Endothelial cell of umbilical vein (primary cell): ENCODE results near the gene DAZAP2. TPM values are rescaled to one million over a fixed set of nuclear protein-coding genes. Genes with fewer than 3 reads are reported as not detected.

Experiments
- BruUV-seq: library from RNA; stranded (reverse); fragments of 400-500 nt; replicated peaks from 2 replicates; lab custom pipeline; 2021; lab: Mats Ljungman, UMichigan
- CTCF ChIA-PET: fragments of 300-600, 350-600 bp; sonication (Branson Sonifier 250); formaldehyde crosslinking; loops from one replicate; lab custom pipeline; 2021; ENCODE audit warnings: antibody characterized with exemption, inconsistent platforms; lab: Charles Lee
- POLR2A ChIA-PET: fragments of 300-600, 350-600 bp; sonication (Branson Sonifier 250); formaldehyde crosslinking; loops from one replicate; lab custom pipeline; 2021; ENCODE audit warnings: antibody characterized with exemption, inconsistent platforms; lab: Charles Lee
- DNase-seq: peaks from one replicate; pipeline ENCODE4 v3.0.0-alpha.2; 2011; ENCODE audit warnings: low read depth, low spot score
- FAIRE-seq: peaks from 2 replicates; lab custom pipeline; 2011; peaks lifted over from hg19 to GRCh38; lab: Jason Lieb, UNC
- H2AFZ ChIP-seq: 2 replicates; pipeline ENCODE4 v1.6.0; 2012; ENCODE audit warnings: low read depth, low read length, control low read depth, inconsistent platforms
- H3K27ac ChIP-seq: 2 replicates; pipeline ENCODE4 v1.5.1; 2011; ENCODE audit warnings: low read depth, mild to moderate bottlenecking, control low read depth, low read length, moderate library complexity; ENCODE audit not compliant: insufficient read depth
- H3K27me3 ChIP-seq, 2 experiments: 2 replicates each; pipeline versions ENCODE4 v1.6.0 to v1.6.1; 2011; ENCODE audit warnings: low read length in 2 of 2, mixed read lengths in 1 of 2; ENCODE audit not compliant: control insufficient read depth in 2 of 2, insufficient read depth in 2 of 2
- H3K36me3 ChIP-seq, 2 experiments: 2 replicates in 1 of 2; 3 replicates in 1 of 2; pipeline ENCODE4 v1.5.1; 2011; ENCODE audit warnings: low read length in 2 of 2, mild to moderate bottlenecking in 1 of 2, moderate library complexity in 1 of 2; ENCODE audit not compliant: control insufficient read depth in 2 of 2, insufficient read depth in 2 of 2; ENCODE audit errors: extremely low read depth in 1 of 2
- H3K4me1 ChIP-seq: 3 replicates; pipeline ENCODE4 v1.5.1; 2011; ENCODE audit warnings: mild to moderate bottlenecking, low read length; ENCODE audit not compliant: control insufficient read depth, insufficient read depth; ENCODE audit errors: extremely low read depth
- H3K4me2 ChIP-seq: 2 replicates; pipeline ENCODE4 v1.6.1; 2011; ENCODE audit warnings: low read length, control low read depth, mixed read lengths; ENCODE audit not compliant: insufficient read depth
- H3K4me3 ChIP-seq, 3 experiments: fragments of 200-600 bp in 1 of 3; sonication (generic), shearing (Covaris generic) in 1 of 3; replicated peaks in 1 of 3; 2 replicates each; pipeline ENCODE4 v1.5.1; 2011 to 2016; ENCODE audit warnings: control low read depth in 3 of 3, low read length in 3 of 3, mild to moderate bottlenecking in 2 of 3, inconsistent platforms in 1 of 3, low read depth in 1 of 3, moderate library complexity in 1 of 3; ENCODE audit not compliant: insufficient read depth in 1 of 3
- H3K79me2 ChIP-seq: 2 replicates; pipeline ENCODE4 v1.6.0; 2012; ENCODE audit warnings: low read length, inconsistent platforms; ENCODE audit not compliant: control insufficient read depth, insufficient read depth
- H3K9ac ChIP-seq: replicated peaks from 2 replicates; pipeline ENCODE3; 2011; ENCODE audit warnings: low read length, control low read depth; ENCODE audit not compliant: insufficient read depth; ENCODE audit errors: extremely low read depth
- H3K9me1 ChIP-seq: replicated peaks from 3 replicates; pipeline ENCODE4 v1.6.0; 2011; ENCODE audit warnings: mild to moderate bottlenecking, low read length; ENCODE audit not compliant: control insufficient read depth, insufficient read depth; ENCODE audit errors: extremely low read depth
- H3K9me3 ChIP-seq: replicated peaks from 2 replicates; pipeline ENCODE4 v1.5.1; 2012; ENCODE audit warnings: low read length, inconsistent platforms; ENCODE audit not compliant: control insufficient read depth, insufficient read depth
- H4K20me1 ChIP-seq: replicated peaks from 2 replicates; pipeline ENCODE3; 2011; ENCODE audit warnings: mild to moderate bottlenecking, low read length; ENCODE audit not compliant: control insufficient read depth, insufficient read depth; ENCODE audit errors: extremely low read depth
- CTCF ChIP-seq, 2 donors: IDR thresholded peaks; 1 replicate in 1 of 2; 2 replicates in 1 of 2; pipeline ENCODE4 v1.5.1; 2011; ENCODE audit warnings: low read length in 2 of 2, mild to moderate bottlenecking in 2 of 2, moderate library complexity in 2 of 2, control low read depth in 1 of 2, inconsistent platforms in 1 of 2, low read depth in 1 of 2; ENCODE audit not compliant: insufficient read depth in 1 of 2; ENCODE audit errors: extremely low read depth in 1 of 2
- EZH2 ChIP-seq: IDR thresholded peaks from 2 replicates; pipeline ENCODE4 v1.6.1; 2012; ENCODE audit warnings: borderline replicate concordance, low read depth, mild to moderate bottlenecking, moderate library complexity, low read length, inconsistent platforms; ENCODE audit not compliant: severe bottlenecking
- FOS ChIP-seq: IDR thresholded peaks from 2 replicates; pipeline ENCODE4 v1.6.1; 2011; ENCODE audit warnings: mild to moderate bottlenecking, low read length, moderate library complexity, borderline replicate concordance; ENCODE audit not compliant: insufficient read depth
- MYC ChIP-seq: IDR thresholded peaks from one replicate; pipeline ENCODE4 v1.6.1; 2011; ENCODE audit warnings: mild to moderate bottlenecking, low read depth, low read length
- POLR2A ChIP-seq: IDR thresholded peaks from 2 replicates; pipeline ENCODE4 v1.6.1; 2012; ENCODE audit warnings: low read depth, mild to moderate bottlenecking, control low read depth, low read length
- POLR2AphosphoS5 ChIP-seq: IDR thresholded peaks from 2 replicates; pipeline ENCODE4 v1.6.1; 2012; ENCODE audit warnings: low read depth, mild to moderate bottlenecking, control low read depth, low read length, moderate library complexity; ENCODE audit not compliant: insufficient read depth
- dilution Hi-C: fragments of 300-500 bp; cut with MboI; formaldehyde crosslinking; loops from one replicate; pipeline ENCODE4 v1.15.0; 2019; ENCODE audit warnings: low sequenced_read_pairs; ENCODE audit not compliant: extremely low pct_ligation_motif_present
- intact Hi-C: fragments of 100-400 bp; cut with micrococcal nuclease; formaldehyde crosslinking; loops from one replicate; pipeline ENCODE4 v1.10.0; 2022
- polyA plus RNA-seq, 4 experiments: library from polyadenylated mRNA; depleted of rRNA in 3 of 4; stranded (reverse) in 3 of 4; unstranded in 1 of 4; fragments of >200 nt; gene quantifications; 2 replicates each; pipeline versions ENCODE4 v1.2.1 to v1.2.3, GENCODE V29; 2011 to 2012; ENCODE audit warnings: missing spikeins in 1 of 4
- total RNA-seq: library from RNA; stranded (reverse); gene quantifications from 2 replicates; pipeline ENCODE4 v1.2.3, GENCODE V29; 2021

The DAZAP2 gene
- total and polyA plus RNA-seq, 2 donors (not counting 3 experiments of a cell fraction or from before 2014, with no cell fraction given): 177 to 497 TPM

GRCh38 chr12:51222461-51222860 lies 16.2 kb upstream of the DAZAP2 start:
- peak; percentile 18 for FAIRE-seq

GRCh38 chr12:51224625-51225024 lies 14.0 kb upstream of the DAZAP2 start:
- no peak for DNase-seq
- Histone ChIP-seq H4K20me1 (no peaks in the 10 kb centered on the region), H3K79me2 (no peaks in the 10 kb centered on the region), H3K27me3 (no peaks in the 10 kb centered on the region), H3K4me2 (no peak overlapping the region), H3K27ac (no peak overlapping the region), H3K9ac (no peak overlapping the region), H3K36me3 (no peaks in the 10 kb centered on the region), H3K9me1 (no peaks in the 10 kb centered on the region), H3K9me3 (no peaks in the 10 kb centered on the region), H2AFZ (no peak overlapping the region), H3K4me1 (no peaks in the 10 kb centered on the region), H3K4me3 (no peak overlapping the region)
- CTCF ChIA-PET: no interaction called here
- POLR2A ChIA-PET: no interaction called here
- FAIRE-seq: no peak
- no TSS peak for BruUV-seq
- TF ChIP-seq EZH2: no peak
- no peak for TF ChIP-seq FOS
- no peak for TF ChIP-seq CTCF (IDR thresholded peaks at IDR 0.05; ENCODE audit: extremely low read depth in 1 of 2, insufficient read depth in 1 of 2, low read depth in 1 of 2, low read length in 2 of 2)
- TF ChIP-seq POLR2AphosphoS5: no peak
- no peak for TF ChIP-seq MYC
- intact Hi-C loops: no loop called here
- dilution Hi-C loops: no loop called here

More at GRCh38 chr12:51222461-51222860, 16.2 kb upstream of the DAZAP2 start:
- ChIA-PET POLR2A (no interaction called here), CTCF (no interaction called here)
- dilution Hi-C loops (no loop called here), intact Hi-C loops (no loop called here)
- Histone ChIP-seq H4K20me1 (no peaks in the 10 kb centered on the region), H3K9me3 (no peaks in the 10 kb centered on the region), H3K36me3 (no peaks in the 10 kb centered on the region), H3K4me2 (no peak overlapping the region), H3K79me2 (no peaks in the 10 kb centered on the region), H3K9ac (no peak overlapping the region), H3K4me3 (no peak overlapping the region), H3K27me3 (no peaks in the 10 kb centered on the region), H3K4me1 (peaks cover 12% of the 10 kb centered on the region), H3K9me1 (no peaks in the 10 kb centered on the region), H2AFZ (peak overlapping the region; percentile 46), H3K27ac (no peak overlapping the region)
- peak; percentile 84 for DNase-seq
- TF ChIP-seq POLR2A (no peak), EZH2 (no peak)
- BruUV-seq: no TSS peak
